Adrenal gland (tissue), 5 donors: ENCODE data around the gene CPED1.

Source experiments
- POLR2A ChIP-seq, 2 donors: fragments of 450-650 bp; IDR thresholded peaks; one replicate each; pipeline ENCODE4 v1.6.1; 2017; ENCODE audit warnings: antibody characterized with exemption in 2 of 2, mild to moderate bottlenecking in 2 of 2, moderate library complexity in 1 of 2
- TF ChIP-seq, protein P1 (sequence below), 6 experiments: fragments of 450-650 bp in 4 of 6; fragments of 200-600 bp in 2 of 6; sonication (generic) in 1 of 6; IDR thresholded peaks; 1 replicate in 5 of 6; 2 replicates in 1 of 6; pipeline versions ENCODE4 v1.5.1 to v1.8.0; 2016 to 2021; ENCODE audit warnings: antibody characterized with exemption in 6 of 6, mild to moderate bottlenecking in 2 of 6, moderate library complexity in 1 of 6
- donor health status: DM: no; HTN: no; CAD: no.

DNA sequence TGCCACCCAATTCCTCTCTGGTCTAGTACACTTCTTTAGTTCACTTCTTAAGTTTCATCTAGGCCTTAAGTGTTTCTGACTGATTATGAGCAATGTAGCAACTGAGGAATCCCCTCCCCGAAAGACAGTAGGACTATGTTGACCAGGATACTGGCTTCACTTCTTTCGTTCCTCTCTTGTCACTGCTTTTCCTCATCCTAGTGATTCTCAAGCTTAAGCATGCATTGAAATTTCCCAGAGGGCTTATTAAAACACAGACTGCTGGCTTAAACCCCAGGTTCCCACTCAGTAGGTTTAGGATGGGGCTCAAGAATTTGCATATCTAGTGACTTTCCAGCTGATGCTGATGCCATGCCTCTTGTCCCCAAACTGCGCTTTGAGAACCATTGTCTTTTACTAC, 175.7 kb downstream of the CPED1 start:
- TF ChIP-seq, protein P1, sequence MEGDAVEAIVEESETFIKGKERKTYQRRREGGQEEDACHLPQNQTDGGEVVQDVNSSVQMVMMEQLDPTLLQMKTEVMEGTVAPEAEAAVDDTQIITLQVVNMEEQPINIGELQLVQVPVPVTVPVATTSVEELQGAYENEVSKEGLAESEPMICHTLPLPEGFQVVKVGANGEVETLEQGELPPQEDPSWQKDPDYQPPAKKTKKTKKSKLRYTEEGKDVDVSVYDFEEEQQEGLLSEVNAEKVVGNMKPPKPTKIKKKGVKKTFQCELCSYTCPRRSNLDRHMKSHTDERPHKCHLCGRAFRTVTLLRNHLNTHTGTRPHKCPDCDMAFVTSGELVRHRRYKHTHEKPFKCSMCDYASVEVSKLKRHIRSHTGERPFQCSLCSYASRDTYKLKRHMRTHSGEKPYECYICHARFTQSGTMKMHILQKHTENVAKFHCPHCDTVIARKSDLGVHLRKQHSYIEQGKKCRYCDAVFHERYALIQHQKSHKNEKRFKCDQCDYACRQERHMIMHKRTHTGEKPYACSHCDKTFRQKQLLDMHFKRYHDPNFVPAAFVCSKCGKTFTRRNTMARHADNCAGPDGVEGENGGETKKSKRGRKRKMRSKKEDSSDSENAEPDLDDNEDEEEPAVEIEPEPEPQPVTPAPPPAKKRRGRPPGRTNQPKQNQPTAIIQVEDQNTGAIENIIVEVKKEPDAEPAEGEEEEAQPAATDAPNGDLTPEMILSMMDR (IDR thresholded peaks at IDR 0.05), result no peak
- TF ChIP-seq POLR2A (IDR thresholded peaks at IDR 0.05), result no peak
